ENCODE data around the gene CCNJL. TPM values are rescaled to one million over a fixed set of nuclear protein-coding genes. Genes with fewer than 3 reads are reported as not detected.

Gene CCNJL
- total RNA-seq, 4 donors from 2014 or later = 0.16 to 2.8 (median 0.17) TPM; not detected in 1

DNA sequence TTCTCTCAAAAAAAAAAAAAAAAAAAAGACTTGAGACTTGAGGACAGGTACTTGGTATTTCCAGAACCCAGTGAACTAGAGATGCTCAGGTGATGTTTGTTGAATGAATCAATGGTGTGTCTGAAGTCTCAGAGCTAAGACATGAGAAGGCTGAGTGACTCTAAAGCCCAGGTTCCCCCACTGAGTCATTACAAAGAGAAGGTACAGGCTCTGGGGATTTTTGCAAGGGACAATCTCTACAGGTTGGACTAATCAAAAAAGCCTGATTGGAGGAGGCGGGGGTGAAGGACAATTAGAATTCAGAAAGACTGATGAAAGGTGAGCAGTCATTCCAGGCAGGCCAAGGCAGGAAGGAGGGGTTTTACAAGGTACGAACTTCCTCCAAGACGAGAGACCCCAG, 91.3 kb downstream of the CCNJL start:
- TF ChIP-seq CTCF (IDR thresholded peaks at IDR 0.05; ENCODE audit: low read depth) = no peak

DNA sequence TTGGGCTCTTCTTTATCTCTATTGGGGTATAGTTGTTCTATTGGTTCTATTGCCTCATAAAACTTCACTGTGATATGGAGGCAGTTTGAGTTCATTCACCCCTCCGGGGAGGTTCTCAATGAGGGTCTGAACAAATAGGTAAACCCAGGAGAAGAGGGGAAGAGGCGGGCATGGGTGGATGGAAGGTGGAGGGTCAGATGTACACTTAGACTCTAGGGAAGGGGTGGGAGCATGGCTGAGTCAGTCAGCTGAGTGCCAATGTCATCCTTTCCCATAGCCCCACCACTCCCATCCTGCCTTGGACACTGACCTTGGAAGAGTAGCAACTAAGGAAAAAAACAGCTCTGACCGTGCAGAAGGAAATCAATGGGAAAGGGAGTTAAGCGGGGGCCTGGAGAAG, 93.0 kb downstream of the CCNJL start:
- no peak for TF ChIP-seq CTCF (IDR thresholded peaks at IDR 0.05; ENCODE audit: low read depth)

GRCh38 chr5:160213537-160213936, 98.8 kb downstream of the CCNJL start:
- TF ChIP-seq CTCF (IDR thresholded peaks at IDR 0.05; ENCODE audit: low read depth) = no peak

DNA sequence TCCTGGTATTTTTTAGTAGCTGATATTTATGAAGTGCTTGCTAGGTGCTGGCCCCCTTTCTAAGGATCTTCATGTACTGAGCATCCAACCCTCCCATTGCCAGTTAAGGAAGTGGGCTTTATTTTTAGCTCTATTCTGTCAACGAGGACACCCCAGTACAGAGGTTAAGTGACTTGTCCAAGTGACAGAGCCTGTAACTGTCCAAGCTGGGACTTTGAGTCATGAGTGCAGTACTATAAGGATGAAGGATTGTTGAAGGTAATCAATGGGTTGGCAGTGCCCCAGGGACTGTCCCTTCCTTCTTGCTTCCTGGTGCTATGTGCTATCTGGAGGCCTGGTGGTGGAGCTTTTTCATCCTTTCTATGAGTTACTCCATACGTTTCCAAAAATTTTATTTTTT, 101.0 kb downstream of the CCNJL start:
- no peak for TF ChIP-seq CTCF (IDR thresholded peaks at IDR 0.05; ENCODE audit: low read depth)

- TF ChIP-seq CTCF (IDR thresholded peaks at IDR 0.05; ENCODE audit: low read depth) = no peak
These were observed 101.8 kb downstream of the CCNJL start for GRCh38 chr5:160210606-160211005.

DNA sequence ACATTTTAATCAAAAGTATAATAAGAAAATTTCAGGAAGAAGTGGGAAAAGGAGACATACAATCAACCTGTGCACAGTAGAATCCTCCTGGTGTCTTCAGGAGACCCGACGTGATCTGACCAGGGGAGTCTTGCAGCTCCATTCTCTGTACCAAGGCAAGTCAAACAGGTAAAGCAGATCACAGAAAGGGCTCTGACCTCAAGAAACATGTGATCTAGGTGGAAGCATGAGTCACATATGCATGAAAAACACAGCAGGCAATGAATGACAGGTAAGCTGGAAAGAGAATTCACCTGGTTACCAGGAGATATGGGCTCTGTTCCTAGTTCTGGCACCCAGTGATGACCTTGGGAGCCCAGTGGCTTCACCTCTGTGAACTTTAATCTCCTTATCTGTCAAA, 102.4 kb downstream of the CCNJL start:
- no peak for TF ChIP-seq CTCF (IDR thresholded peaks at IDR 0.05; ENCODE audit: low read depth)

GRCh38 chr5:160207061-160207460, 105.3 kb downstream of the CCNJL start:
- no peak for TF ChIP-seq CTCF (IDR thresholded peaks at IDR 0.05; ENCODE audit: low read depth)

Small RNA genes within 50 kb of the gene (small RNA-seq; reads per million reads assigned to genes)
- not detected for gene AC112191.3

Other genes with a start within 250 kb of the CCNJL start
- 10 to 100 TPM; 19.4 to 27.5 (median 21.0) TPM for gene PWWP2A, start 193.1 kb downstream of the CCNJL start, total RNA-seq
- gene FABP6, start 83.1 kb downstream of the CCNJL start, total RNA-seq = not detected
- 1 to 10 TPM in 2 of 4 donors, under 1 TPM in 2; 0.57 to 1.5 (median 0.91) TPM for gene C1QTNF2, start 58.1 kb upstream of the CCNJL start, total RNA-seq
- 1 to 10 TPM; 3.6 to 5.1 (median 4.3) TPM for gene FAM200C, start 87.5 kb upstream of the CCNJL start, total RNA-seq
- gene SLU7, start 106.5 kb upstream of the CCNJL start, total RNA-seq = 10 to 100 TPM; 42.8 to 98.0 (median 70.5) TPM
- gene PTTG1, start 109.3 kb upstream of the CCNJL start, total RNA-seq = 10 to 100 TPM in 1 of 4 donors, 1 to 10 TPM in 3; 1.3 to 15.0 (median 6.8) TPM